Fibroblast of lung (primary cell): ENCODE measurements around the gene GUK1. TPM values are rescaled to one million over a fixed set of nuclear protein-coding genes. Genes with fewer than 3 reads are reported as not detected.

Experiments used
- DNase-seq, 2 donors: peaks; one replicate each; pipeline versions ENCODE4 v3.0.0 to v3.0.0-alpha.2; 2010; ENCODE audit warnings: low read depth in 2 of 2
- H2AFZ ChIP-seq: 2 replicates; pipeline ENCODE4 v1.5.1; 2012; ENCODE audit warnings: low read length, control low read depth, inconsistent platforms
- H3K27ac ChIP-seq: 2 replicates; pipeline ENCODE4 v1.5.1; 2011; ENCODE audit warnings: low read length, control low read depth; ENCODE audit not compliant: insufficient read depth
- H3K27me3 ChIP-seq: 2 replicates; pipeline ENCODE4 v1.5.1; 2011; ENCODE audit warnings: mild to moderate bottlenecking, low read length; ENCODE audit not compliant: control insufficient read depth, insufficient read depth
- H3K36me3 ChIP-seq: 2 replicates; pipeline ENCODE4 v1.5.1; 2011; ENCODE audit warnings: low read length; ENCODE audit not compliant: control insufficient read depth, insufficient read depth
- H3K4me1 ChIP-seq: 2 replicates; pipeline ENCODE4 v1.5.1; 2011; ENCODE audit warnings: low read length; ENCODE audit not compliant: control insufficient read depth, insufficient read depth; ENCODE audit errors: extremely low read depth
- H3K4me2 ChIP-seq: 2 replicates; pipeline ENCODE4 v1.5.1; 2011; ENCODE audit warnings: low read length, control low read depth; ENCODE audit not compliant: insufficient read depth; ENCODE audit errors: extremely low read depth
- H3K4me3 ChIP-seq, 4 experiments: fragments of 200-600 bp in 1 of 4; sonication (generic) in 1 of 4; replicated peaks in 1 of 4; 2 replicates each; pipeline ENCODE4 v1.5.1; 2011 to 2016; ENCODE audit warnings: low read length in 4 of 4, low read depth in 3 of 4, mild to moderate bottlenecking in 3 of 4, control low read depth in 2 of 4, inconsistent platforms in 1 of 4, mixed read lengths in 1 of 4; ENCODE audit not compliant: insufficient read depth in 1 of 4; ENCODE audit errors: control extremely low read depth in 1 of 4
- H3K79me2 ChIP-seq: 2 replicates; pipeline ENCODE4 v1.5.1; 2012; ENCODE audit warnings: mild to moderate bottlenecking, low read length, inconsistent platforms; ENCODE audit not compliant: control insufficient read depth, insufficient read depth
- H3K9ac ChIP-seq: 2 replicates; pipeline ENCODE4 v1.5.1; 2011; ENCODE audit warnings: mild to moderate bottlenecking, low read length, control low read depth; ENCODE audit not compliant: insufficient read depth
- H3K9me3 ChIP-seq: 2 replicates; pipeline ENCODE4 v1.5.1; 2012; ENCODE audit warnings: low read depth, low read length; ENCODE audit not compliant: control insufficient read depth, insufficient read depth
- H4K20me1 ChIP-seq: 2 replicates; pipeline ENCODE4 v1.5.1; 2011; ENCODE audit warnings: low read length; ENCODE audit not compliant: control insufficient read depth, insufficient read depth; ENCODE audit errors: extremely low read depth
- EZH2 ChIP-seq: IDR thresholded peaks from 2 replicates; pipeline ENCODE4 v1.5.1; 2012; ENCODE audit warnings: low read length, control low read depth, mild to moderate bottlenecking; ENCODE audit errors: missing control alignments
- polyA plus RNA-seq, 2 donors: library from polyadenylated mRNA; depleted of rRNA in 1 of 2; stranded (reverse) in 1 of 2; unstranded in 1 of 2; fragments of >200 nt; gene quantifications; 2 replicates each; pipeline ENCODE4 v1.2.1, GENCODE V29; 2011 to 2012; ENCODE audit warnings: missing spikeins in 1 of 2
- total RNA-seq: library from RNA; depleted of rRNA; stranded (reverse); fragments of >200 nt; gene quantifications from 2 replicates; pipeline ENCODE4 v1.2.1, GENCODE V29; 2014
- TF ChIP-seq, protein P1 (sequence below), 2 donors: IDR thresholded peaks in 1 of 2; conservative IDR thresholded peaks in 1 of 2; 1 replicate in 1 of 2; 2 replicates in 1 of 2; pipeline ENCODE4 v1.5.1; 2011 to 2012; ENCODE audit warnings: low read length in 2 of 2, control low read depth in 1 of 2, inconsistent platforms in 1 of 2, low read depth in 1 of 2, mild to moderate bottlenecking in 1 of 2

GUK1 gene
- total and polyA plus RNA-seq, 2 donors (not counting 1 experiment from before 2014, with no cell fraction given): 217 to 479 TPM

DNA sequence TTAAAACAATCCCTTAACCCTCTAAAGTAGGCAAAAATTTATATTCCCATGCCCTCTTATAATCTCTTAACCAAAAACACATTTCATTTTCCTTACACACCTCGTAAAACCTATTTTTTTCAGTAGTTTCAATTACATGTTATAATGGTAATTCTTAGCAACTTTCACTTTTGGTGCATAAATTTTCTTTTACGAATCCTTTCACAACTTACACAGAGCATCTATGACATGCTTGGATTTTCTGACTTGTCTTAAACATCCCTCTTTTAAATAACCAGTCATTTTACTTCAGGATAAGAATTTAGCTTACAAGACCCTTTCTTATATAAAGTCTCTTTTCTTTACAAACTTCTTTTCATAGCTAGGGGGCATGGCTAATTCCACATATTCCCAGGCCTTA lies 22.0 kb upstream of the GUK1 start:
- Histone ChIP-seq H3K4me1 (no peaks in the 10 kb centered on the region), H3K27me3 (no peaks in the 10 kb centered on the region), H3K79me2 (no peaks in the 10 kb centered on the region), H3K9me3 (no peaks in the 10 kb centered on the region), H3K4me2 (no peak overlapping the region), H4K20me1 (no peaks in the 10 kb centered on the region), H3K27ac (no peak overlapping the region), H3K36me3 (no peaks in the 10 kb centered on the region), H3K9ac (no peak overlapping the region), H3K4me3 (no peak overlapping the region), H2AFZ (no peak overlapping the region)
- TF ChIP-seq EZH2: no peak
- TF ChIP-seq, protein P1, sequence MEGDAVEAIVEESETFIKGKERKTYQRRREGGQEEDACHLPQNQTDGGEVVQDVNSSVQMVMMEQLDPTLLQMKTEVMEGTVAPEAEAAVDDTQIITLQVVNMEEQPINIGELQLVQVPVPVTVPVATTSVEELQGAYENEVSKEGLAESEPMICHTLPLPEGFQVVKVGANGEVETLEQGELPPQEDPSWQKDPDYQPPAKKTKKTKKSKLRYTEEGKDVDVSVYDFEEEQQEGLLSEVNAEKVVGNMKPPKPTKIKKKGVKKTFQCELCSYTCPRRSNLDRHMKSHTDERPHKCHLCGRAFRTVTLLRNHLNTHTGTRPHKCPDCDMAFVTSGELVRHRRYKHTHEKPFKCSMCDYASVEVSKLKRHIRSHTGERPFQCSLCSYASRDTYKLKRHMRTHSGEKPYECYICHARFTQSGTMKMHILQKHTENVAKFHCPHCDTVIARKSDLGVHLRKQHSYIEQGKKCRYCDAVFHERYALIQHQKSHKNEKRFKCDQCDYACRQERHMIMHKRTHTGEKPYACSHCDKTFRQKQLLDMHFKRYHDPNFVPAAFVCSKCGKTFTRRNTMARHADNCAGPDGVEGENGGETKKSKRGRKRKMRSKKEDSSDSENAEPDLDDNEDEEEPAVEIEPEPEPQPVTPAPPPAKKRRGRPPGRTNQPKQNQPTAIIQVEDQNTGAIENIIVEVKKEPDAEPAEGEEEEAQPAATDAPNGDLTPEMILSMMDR (conservative IDR thresholded peaks at IDR 0.05 in 1 of 2, IDR thresholded peaks at IDR 0.05 in 1 of 2; ENCODE audit: low read depth in 1 of 2, low read length in 2 of 2): no peak
- no peak for DNase-seq

DNA sequence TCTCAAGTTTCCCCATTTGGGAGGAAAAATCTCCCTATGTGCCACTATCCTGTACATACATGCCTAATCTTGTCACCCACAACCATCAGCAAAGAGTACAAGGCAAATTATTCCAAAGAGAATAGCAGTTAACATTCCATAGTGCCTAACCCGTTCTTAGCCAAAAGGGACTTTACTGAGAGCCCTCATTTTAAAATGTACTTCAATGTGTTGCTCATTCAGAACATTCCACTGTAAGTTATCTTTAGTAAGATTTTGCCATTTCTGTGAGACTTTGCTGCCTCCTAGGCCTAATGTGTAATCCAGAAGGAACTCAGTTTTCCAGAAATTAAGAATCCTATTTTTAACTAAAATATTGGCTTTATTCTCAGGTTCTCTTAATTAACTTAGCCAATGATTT lies 19.7 kb upstream of the GUK1 start:
- Histone ChIP-seq H3K4me2 (no peak overlapping the region), H3K27ac (no peak overlapping the region), H3K9me3 (no peaks in the 10 kb centered on the region), H3K36me3 (no peaks in the 10 kb centered on the region), H3K4me1 (no peaks in the 10 kb centered on the region), H3K27me3 (no peaks in the 10 kb centered on the region), H3K79me2 (no peaks in the 10 kb centered on the region), H3K9ac (no peak overlapping the region), H4K20me1 (no peaks in the 10 kb centered on the region), H3K4me3 (no peak overlapping the region), H2AFZ (no peak overlapping the region)
- no peak for TF ChIP-seq EZH2
- TF ChIP-seq, protein P1 (conservative IDR thresholded peaks at IDR 0.05 in 1 of 2, IDR thresholded peaks at IDR 0.05 in 1 of 2; ENCODE audit: low read depth in 1 of 2, low read length in 2 of 2): no peak
- DNase-seq: no peak

DNA sequence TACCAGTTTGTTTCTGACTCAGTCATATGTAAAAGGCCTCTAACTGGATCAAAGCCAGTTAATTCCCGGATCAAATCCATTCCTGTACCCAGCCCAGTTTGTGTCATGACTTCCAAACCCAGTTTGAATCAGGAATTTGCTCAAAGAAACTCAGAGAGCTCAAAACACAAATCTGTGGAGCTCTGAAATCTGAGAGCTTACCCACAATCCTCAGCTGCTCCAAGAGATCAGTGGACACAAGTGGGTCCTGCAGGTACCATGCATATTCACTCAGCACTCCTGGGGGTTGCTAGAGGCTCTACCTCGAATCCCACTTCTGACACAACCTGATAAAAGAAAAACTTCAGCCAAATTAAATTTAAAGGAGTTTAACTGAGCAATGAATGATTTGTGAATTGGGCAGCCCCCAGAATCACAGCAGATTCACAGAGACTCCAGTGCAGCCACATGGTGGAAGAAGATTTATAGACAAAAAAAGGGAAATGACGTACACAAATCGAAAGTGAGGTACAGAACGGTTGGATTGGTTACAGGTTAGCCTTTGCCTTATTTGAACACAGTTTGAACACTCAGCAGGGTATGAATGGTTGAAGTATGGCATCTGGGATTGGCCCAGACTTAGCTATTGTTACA lies 19.1 kb upstream of the GUK1 start:
- Histone ChIP-seq H2AFZ (no peak overlapping the region), H3K9me3 (no peaks in the 10 kb centered on the region), H3K27ac (no peak overlapping the region), H3K36me3 (no peaks in the 10 kb centered on the region), H3K27me3 (no peaks in the 10 kb centered on the region), H3K79me2 (no peaks in the 10 kb centered on the region), H3K9ac (no peak overlapping the region), H3K4me3 (no peak overlapping the region), H4K20me1 (no peaks in the 10 kb centered on the region), H3K4me2 (no peak overlapping the region), H3K4me1 (no peaks in the 10 kb centered on the region)
- DNase-seq: peak in 1 of 2 donors; percentile 13
- TF ChIP-seq EZH2: no peak
- TF ChIP-seq, protein P1 (conservative IDR thresholded peaks at IDR 0.05 in 1 of 2, IDR thresholded peaks at IDR 0.05 in 1 of 2; ENCODE audit: low read depth in 1 of 2, low read length in 2 of 2): no peak
